OCI-LY3 (cell line): ENCODE results near the gene MEPCE.
"Not testable (repeated sequence)": the region's sequence is repeated elsewhere in the genome, so short reads cannot be mapped to it uniquely, and the experiment has no call there.

Experiments
- EZH2phosphoT487 ChIP-seq: fragments of 200-600 bp; shearing (Covaris generic); IDR thresholded peaks from 2 replicates; pipeline ENCODE4 v1.6.1; 2018; ENCODE audit warnings: antibody characterized with exemption, mixed run types, low read depth
- TF ChIP-seq, protein P1 (sequence below): fragments of 200-600, 300-600 bp; sonication (generic); IDR thresholded peaks from 2 replicates; pipeline ENCODE4 v1.5.1; 2014; ENCODE audit warnings: antibody characterized with exemption, low read length, low read depth

DNA sequence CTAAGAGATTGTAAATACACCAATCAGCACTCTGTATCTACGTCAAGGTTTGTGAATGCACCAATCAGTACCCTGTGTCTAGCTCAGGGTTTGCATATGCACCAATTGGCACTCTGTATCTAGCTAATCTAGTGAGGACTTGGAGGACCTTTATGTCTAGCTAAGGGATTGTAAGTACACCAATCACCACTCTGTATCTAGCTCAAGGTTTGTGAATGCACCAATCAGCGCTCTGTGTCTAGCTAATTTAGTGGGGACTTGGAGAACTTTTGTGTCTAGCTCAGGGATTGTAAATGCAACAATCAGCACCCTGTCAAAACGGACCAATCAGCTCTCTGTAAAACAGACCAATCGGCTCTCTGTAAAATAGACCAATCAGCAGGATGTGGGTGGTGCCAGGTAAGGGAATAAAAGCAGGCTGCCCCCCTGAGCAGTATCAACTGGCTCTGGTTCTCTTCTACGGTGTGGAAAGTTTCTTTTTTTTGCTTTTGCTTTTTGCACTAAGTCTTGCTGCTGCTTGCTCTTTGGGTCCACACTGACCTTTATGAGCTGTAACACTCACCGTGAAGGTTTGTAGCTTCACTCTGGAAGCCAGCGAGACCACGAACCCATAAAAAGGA, 47.3 kb upstream of the MEPCE start:
- TF ChIP-seq, protein P1, sequence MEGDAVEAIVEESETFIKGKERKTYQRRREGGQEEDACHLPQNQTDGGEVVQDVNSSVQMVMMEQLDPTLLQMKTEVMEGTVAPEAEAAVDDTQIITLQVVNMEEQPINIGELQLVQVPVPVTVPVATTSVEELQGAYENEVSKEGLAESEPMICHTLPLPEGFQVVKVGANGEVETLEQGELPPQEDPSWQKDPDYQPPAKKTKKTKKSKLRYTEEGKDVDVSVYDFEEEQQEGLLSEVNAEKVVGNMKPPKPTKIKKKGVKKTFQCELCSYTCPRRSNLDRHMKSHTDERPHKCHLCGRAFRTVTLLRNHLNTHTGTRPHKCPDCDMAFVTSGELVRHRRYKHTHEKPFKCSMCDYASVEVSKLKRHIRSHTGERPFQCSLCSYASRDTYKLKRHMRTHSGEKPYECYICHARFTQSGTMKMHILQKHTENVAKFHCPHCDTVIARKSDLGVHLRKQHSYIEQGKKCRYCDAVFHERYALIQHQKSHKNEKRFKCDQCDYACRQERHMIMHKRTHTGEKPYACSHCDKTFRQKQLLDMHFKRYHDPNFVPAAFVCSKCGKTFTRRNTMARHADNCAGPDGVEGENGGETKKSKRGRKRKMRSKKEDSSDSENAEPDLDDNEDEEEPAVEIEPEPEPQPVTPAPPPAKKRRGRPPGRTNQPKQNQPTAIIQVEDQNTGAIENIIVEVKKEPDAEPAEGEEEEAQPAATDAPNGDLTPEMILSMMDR, result not testable (repeated sequence)
- TF ChIP-seq EZH2phosphoT487, result not testable (repeated sequence)
